ENCODE measurements around the gene RAPGEF6.

- TF ChIP-seq CTCF (IDR thresholded peaks at IDR 0.05) = no peak
- no peak for TF ChIP-seq POLR2A (IDR thresholded peaks at IDR 0.05)
Measured at GRCh38 chr5:131521252-131521651, 113.8 kb downstream of the RAPGEF6 start.
